Activated T-cell treated with anti-CD3 and anti-CD28 coated beads, Interleukin-2, amount 50 U/mL, for 24 hours (primary cell): Measurements from ENCODE around the gene AMPD3.

Source experiments
- DNase-seq: peaks from one replicate; pipeline ENCODE4 v3.0.0-alpha.2; 2020
- H3K27ac Mint-ChIP-seq: 2 replicates; pipeline ENCODE4 v1.8.0; 2020; ENCODE audit warnings: mild to moderate bottlenecking, mixed read lengths
- H3K27me3 Mint-ChIP-seq: 2 replicates; pipeline ENCODE4 v1.8.0; 2020; ENCODE audit warnings: mixed read lengths
- H3K36me3 Mint-ChIP-seq: 2 replicates; pipeline ENCODE4 v1.8.0; 2020; ENCODE audit warnings: low read depth, mixed read lengths
- H3K4me1 Mint-ChIP-seq: 2 replicates; pipeline ENCODE4 v1.8.0; 2020; ENCODE audit warnings: low read depth, mixed read lengths
- H3K4me3 Mint-ChIP-seq: 2 replicates; pipeline ENCODE4 v1.8.0; 2020; ENCODE audit warnings: mild to moderate bottlenecking, moderate library complexity, mixed read lengths
- H3K9me3 Mint-ChIP-seq: 2 replicates; pipeline ENCODE4 v1.8.0; 2020; ENCODE audit warnings: mixed read lengths

Gene AMPD3

DNA sequence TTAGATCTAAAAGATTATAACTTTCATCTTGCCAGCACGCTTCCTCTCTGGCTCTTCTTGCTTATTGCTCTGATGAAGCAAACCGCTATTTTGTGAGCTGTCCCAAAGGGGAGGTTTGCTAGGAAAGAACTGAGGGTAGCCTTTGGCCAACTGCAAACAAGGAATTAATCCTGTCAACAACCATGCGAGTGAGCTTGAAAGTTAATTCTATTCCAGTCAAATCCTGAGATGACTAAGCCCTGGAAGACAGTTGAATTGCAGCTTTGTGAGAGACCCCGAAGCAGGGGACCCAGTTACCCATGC is 96.2 kb downstream of the AMPD3 start:
- no peak for DNase-seq
- H3K9me3 Mint-ChIP-seq, result peaks cover 6% of the 10 kb centered on the region
- H3K27me3 Mint-ChIP-seq, result peaks cover 3% of the 10 kb centered on the region

DNA sequence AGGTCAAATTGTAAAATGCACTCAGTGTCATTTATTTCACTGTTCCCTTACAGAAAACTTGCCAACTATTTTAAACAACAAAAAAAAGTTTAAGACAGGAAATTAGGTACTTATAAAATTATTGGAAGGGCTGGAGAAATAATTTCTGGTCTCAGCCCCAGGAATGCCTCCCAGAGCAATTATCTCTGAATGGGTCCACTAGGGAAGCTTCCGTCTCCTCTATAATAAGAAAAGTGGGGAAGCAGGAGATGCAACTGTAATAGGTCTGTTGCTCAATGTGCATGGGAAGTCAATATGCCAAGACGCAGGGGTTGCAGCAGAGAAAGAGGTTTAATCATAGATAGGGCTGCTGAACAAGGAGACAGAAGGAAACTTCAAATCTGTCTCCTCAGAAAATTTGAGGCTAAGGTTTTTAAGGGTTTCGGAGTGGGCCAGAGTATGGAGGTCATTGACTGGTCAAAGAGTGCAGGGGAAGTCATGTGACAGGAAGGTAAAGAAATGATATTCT is 96.8 kb downstream of the AMPD3 start:
- H3K27me3 Mint-ChIP-seq, result peaks cover 3% of the 10 kb centered on the region

More for the DNA sequence above, 96.2 kb downstream of the AMPD3 start:
- no peak overlapping the region for H3K27ac Mint-ChIP-seq
- H3K4me3 Mint-ChIP-seq, result no peak overlapping the region
- H3K36me3 Mint-ChIP-seq, result no peaks in the 10 kb centered on the region
- H3K4me1 Mint-ChIP-seq, result no peaks in the 10 kb centered on the region

GRCh38 chr11:10556590-10556989 is 101.5 kb downstream of the AMPD3 start:
- H3K4me3 Mint-ChIP-seq, result no peak overlapping the region

More for the DNA sequence above, 96.8 kb downstream of the AMPD3 start:
- no peak overlapping the region for H3K4me3 Mint-ChIP-seq
- no peak overlapping the region for H3K27ac Mint-ChIP-seq
- H3K36me3 Mint-ChIP-seq, result no peaks in the 10 kb centered on the region
- no peaks in the 10 kb centered on the region for H3K4me1 Mint-ChIP-seq
- DNase-seq, result no peak
- peaks cover 6% of the 10 kb centered on the region for H3K9me3 Mint-ChIP-seq

More at GRCh38 chr11:10556590-10556989, 101.5 kb downstream of the AMPD3 start:
- Mint-ChIP-seq H3K9me3 (peaks cover 4% of the 10 kb centered on the region), H3K36me3 (no peaks in the 10 kb centered on the region), H3K27ac (no peak overlapping the region), H3K4me1 (no peaks in the 10 kb centered on the region), H3K27me3 (peaks cover 6% of the 10 kb centered on the region)
- DNase-seq, result no peak
